Ovary (tissue), 9 donors: ENCODE results near the gene MAD2L1BP. TPM values are rescaled to one million over a fixed set of nuclear protein-coding genes. Genes with fewer than 3 reads are reported as not detected.
"Not testable (repeated sequence)": the region's sequence is repeated elsewhere in the genome, so short reads cannot be mapped to it uniquely, and the experiment has no call there.

Experiments used
- DNase-seq, 5 donors: peaks; one replicate each; pipeline ENCODE4 v3.0.0-alpha.2; 2019 to 2020
- H3K27ac ChIP-seq, 2 donors: fragments of 200-600 bp; one replicate each; pipeline versions ENCODE4 v1.5.1 to v1.8.0; 2019 to 2022
- H3K27me3 ChIP-seq: fragments of 200-600 bp; one replicate; pipeline ENCODE4 v1.8.0; 2022
- H3K36me3 ChIP-seq: fragments of 200-600 bp; sonication (generic); one replicate; pipeline ENCODE4 v1.5.1; 2019
- H3K4me1 ChIP-seq: one replicate; pipeline ENCODE4 v1.8.1; 2013; ENCODE audit warnings: mild to moderate bottlenecking, moderate library complexity; ENCODE audit not compliant: insufficient read depth
- H3K4me3 ChIP-seq: fragments of 200-600 bp; sonication (generic); one replicate; pipeline ENCODE4 v1.5.1; 2017
- H3K9me3 ChIP-seq, 2 donors: fragments of 200-600 bp in 1 of 2; sonication (generic) in 1 of 2; one replicate each; pipeline versions ENCODE4 v1.5.1 to v1.8.1; 2013 to 2019; ENCODE audit warnings: mild to moderate bottlenecking in 1 of 2, moderate library complexity in 1 of 2
- CTCF ChIP-seq, 3 donors: fragments of 450-650 bp in 2 of 3; fragments of 200-600 bp in 1 of 3; IDR thresholded peaks; one replicate each; pipeline versions ENCODE4 v1.5.1 to v1.8.0; 2016 to 2022; ENCODE audit warnings: antibody characterized with exemption in 3 of 3, mild to moderate bottlenecking in 1 of 3
- EP300 ChIP-seq: sonication (generic); formaldehyde crosslinking; IDR thresholded peaks from one replicate; pipeline ENCODE4 v1.6.1; 2017; ENCODE audit warnings: antibody characterized with exemption
- POLR2A ChIP-seq: fragments of 450-650 bp; IDR thresholded peaks from one replicate; pipeline ENCODE4 v1.6.1; 2017; ENCODE audit warnings: antibody characterized with exemption, mild to moderate bottlenecking, moderate library complexity
- WGBS, 3 donors: extraction: QIAGEN DNeasy Blood & Tissue Kit in 1 of 3; methylation state at CpG; one replicate each; pipeline versions ENCODE4 v1.1.5 to v1.1.7; 2013 to 2017; 5-methylcytosine and 5-hydroxymethylcytosine counted together
- intact Hi-C, 4 donors: fragments of 100-400 bp; cut with DNase I; formaldehyde crosslinking; loops; one replicate each; pipeline versions ENCODE4 v1.11.0 to v1.15.1; 2022 to 2023
- polyA plus RNA-seq, 2 donors: library from polyadenylated mRNA; stranded (reverse); fragments of 200-250 nt in 1 of 2; fragments of 350-450 nt in 1 of 2; fragmentation: Illumina TruSeq in 1 of 2; extraction: RNeasy Lipid Tissue Mini Kit (QIAGEN cat#74804) in 1 of 2; gene quantifications; one replicate each; pipeline ENCODE4 v1.2.3, GENCODE V29; 2013 to 2014
- total RNA-seq, 7 donors: library from RNA; depleted of rRNA in 2 of 7; stranded (reverse); fragments of >200 nt in 2 of 7; fragmentation: NEBNext Ultra II Directional in 3 of 7; extraction: Animal tissue kit (Norgen Biotek cat#: 25700) in 3 of 7; gene quantifications; one replicate each; pipeline versions ENCODE4 v1.1.0 to v1.2.4, GENCODE V29; 2016 to 2023
- donor health status: DM: no; HTN: no; CAD: no; lungs with moderate emphysema.
- donor health status: DM: no; HTN: no; CAD: no.
- donor health status: Bipolar disorder and iron deficiency.
- donor health status: DM: yes; HTN: yes; CAD: no.
- donor health status: DM: no; HTN: no; CAD: no.
- donor health status: DM: yes; HTN: yes; CAD: no.

MAD2L1BP gene
- total and polyA plus RNA-seq, 9 donors, result 11.9 to 28.4 (median 16.8) TPM

- Histone ChIP-seq H3K36me3 (no peaks in the 10 kb centered on the region), H3K9me3 (no peaks in the 10 kb centered on the region), H3K27me3 (no peaks in the 10 kb centered on the region), H3K27ac (no peak overlapping the region), H3K4me1 (no peaks in the 10 kb centered on the region), H3K4me3 (no peak overlapping the region)
- no peak for DNase-seq
- WGBS, 3 donors, result 94 to 96% (median 95%) methylated on average over 9 of the region's 9 CpGs
- TF ChIP-seq CTCF (IDR thresholded peaks at IDR 0.05) (no peak), POLR2A (no peak), EP300 (no peak)
- intact Hi-C loops, result no loop called here
Measured at GRCh38 chr6:43658161-43658560, 22.5 kb downstream of the MAD2L1BP start.

GRCh38 chr6:43662948-43663347, 27.3 kb downstream of the MAD2L1BP start:
- not testable (repeated sequence) for H3K4me1 ChIP-seq
- intact Hi-C loops, result loop anchor here in 1 of 4 donors (10.0 kb wide), 1 partner anchor 102 kb away; no protein-coding TSS in a partner anchor
- WGBS, 3 donors, result 94% methylated on average over 5 of the region's 5 CpGs

GRCh38 chr6:43665376-43665775, 29.7 kb downstream of the MAD2L1BP start:
- intact Hi-C loops, result loop anchor here in 3 of 4 donors (5.0 to 10.0 kb wide), 4 partner anchors 92 to 412 kb away; partner anchors contain the start of gene VEGFA (in 2 of the 3)
- WGBS, 3 donors, result 88 to 93% (median 90%) methylated on average over 1 of the region's 1 CpG
- no peak for DNase-seq

More at GRCh38 chr6:43662948-43663347, 27.3 kb downstream of the MAD2L1BP start:
- H3K27me3 ChIP-seq, DNase-seq, H3K9me3 ChIP-seq, H3K4me3 ChIP-seq, H3K36me3 ChIP-seq, H3K27ac ChIP-seq: not testable (repeated sequence)

GRCh38 chr6:43666196-43666920, 30.7 kb downstream of the MAD2L1BP start:
- no peak for DNase-seq
- intact Hi-C loops, result loop anchor here (2.0 to 10.0 kb wide), 5 partner anchors 91 to 412 kb away; partner anchors contain the start of gene VEGFA (in 2 of the 4)
- Histone ChIP-seq H3K27me3 (no peaks in the 10 kb centered on the region), H3K9me3 (no peaks in the 10 kb centered on the region), H3K4me1 (peaks cover 9% of the 10 kb centered on the region), H3K4me3 (no peak overlapping the region), H3K36me3 (no peaks in the 10 kb centered on the region), H3K27ac (no peak overlapping the region)
- TF ChIP-seq POLR2A, result no peak
- no peak for TF ChIP-seq EP300
- no peak for TF ChIP-seq CTCF (IDR thresholded peaks at IDR 0.05)
- WGBS, 3 donors, result 40 to 61% (median 42%) methylated on average over 13 of the region's 13 CpGs

More at GRCh38 chr6:43665376-43665775, 29.7 kb downstream of the MAD2L1BP start:
- TF ChIP-seq CTCF (IDR thresholded peaks at IDR 0.05) (no peak), EP300 (no peak), POLR2A (no peak)
- peaks cover 9% of the 10 kb centered on the region for H3K4me1 ChIP-seq
- H3K9me3 ChIP-seq, result no peaks in the 10 kb centered on the region
- H3K27ac ChIP-seq, result no peak overlapping the region
- no peaks in the 10 kb centered on the region for H3K27me3 ChIP-seq
- H3K36me3 ChIP-seq, result no peaks in the 10 kb centered on the region
- no peak overlapping the region for H3K4me3 ChIP-seq
